ENCODE results near the gene EYA4. TPM values are rescaled to one million over a fixed set of nuclear protein-coding genes. Genes with fewer than 3 reads are reported as not detected.

Gene EYA4
- total RNA-seq, 1 donor from 2014 or later, result 1.6 TPM

- Histone ChIP-seq H3K4me3 (ENCODE audit: insufficient read depth, low read depth, low read length) (no peak overlapping the region), H3K79me2 (ENCODE audit: insufficient read depth, low read length) (no peaks in the 10 kb centered on the region), H3K9ac (ENCODE audit: low read length) (no peak overlapping the region), H3K4me1 (ENCODE audit: insufficient read depth, low read length) (no peaks in the 10 kb centered on the region), H3K36me3 (ENCODE audit: insufficient read depth, low read length) (no peaks in the 10 kb centered on the region), H3K27ac (ENCODE audit: low read depth, low read length) (no peak overlapping the region), H3K4me2 (ENCODE audit: low read length) (no peak overlapping the region), H2AFZ (ENCODE audit: low read depth, low read length) (no peak overlapping the region), H3K9me3 (ENCODE audit: insufficient read depth, low read depth, low read length) (no peaks in the 10 kb centered on the region), H3K27me3 (ENCODE audit: insufficient read depth, low read length) (peaks cover 2% of the 10 kb centered on the region), H4K20me1 (ENCODE audit: insufficient read depth, low read length) (no peaks in the 10 kb centered on the region)
- TF ChIP-seq CTCF (IDR thresholded peaks at IDR 0.05; ENCODE audit: insufficient read depth, low read depth, low read length), result no peak
- TF ChIP-seq EZH2 (IDR thresholded peaks at IDR 0.05; ENCODE audit: insufficient read depth, low read length), result no peak
- Mint-ChIP-seq H3K27me3 (ENCODE audit: low read depth, unreplicated experiment) (no peaks in the 10 kb centered on the region), H3K4me1 (ENCODE audit: low read depth, unreplicated experiment) (peaks cover 4% of the 10 kb centered on the region), H3K36me3 (ENCODE audit: low read depth, unreplicated experiment) (no peaks in the 10 kb centered on the region), H3K27ac (ENCODE audit: unreplicated experiment) (no peak overlapping the region), H3K4me3 (ENCODE audit: unreplicated experiment) (no peak overlapping the region), H3K9me3 (ENCODE audit: unreplicated experiment) (no peaks in the 10 kb centered on the region)
- DNase-seq (ENCODE audit: low read depth) (no peak), FAIRE-seq (no peak)
Observed at GRCh38 chr6:133431031-133431430, 189.9 kb downstream of the EYA4 start.

- peaks cover 4% of the 10 kb centered on the region for H3K4me1 Mint-ChIP-seq (ENCODE audit: low read depth, unreplicated experiment)
- H3K9ac ChIP-seq (ENCODE audit: low read length), result no peak overlapping the region
- no peak overlapping the region for H3K27ac ChIP-seq (ENCODE audit: low read depth, low read length)
- H3K4me2 ChIP-seq (ENCODE audit: low read length), result no peak overlapping the region
- DNase-seq (ENCODE audit: low read depth) (no peak), FAIRE-seq (no peak)
- no peaks in the 10 kb centered on the region for H3K27me3 Mint-ChIP-seq (ENCODE audit: low read depth, unreplicated experiment)
- no peaks in the 10 kb centered on the region for H3K36me3 Mint-ChIP-seq (ENCODE audit: low read depth, unreplicated experiment)
- H4K20me1 ChIP-seq (ENCODE audit: insufficient read depth, low read length), result no peaks in the 10 kb centered on the region
- H3K4me1 ChIP-seq (ENCODE audit: insufficient read depth, low read length), result no peaks in the 10 kb centered on the region
- no peak overlapping the region for H2AFZ ChIP-seq (ENCODE audit: low read depth, low read length)
- H3K9me3 Mint-ChIP-seq (ENCODE audit: unreplicated experiment), result no peaks in the 10 kb centered on the region
- no peak overlapping the region for H3K4me3 Mint-ChIP-seq (ENCODE audit: unreplicated experiment)
- H3K27ac Mint-ChIP-seq (ENCODE audit: unreplicated experiment), result no peak overlapping the region
- TF ChIP-seq EZH2 (IDR thresholded peaks at IDR 0.05; ENCODE audit: insufficient read depth, low read length), result no peak
- no peak for TF ChIP-seq CTCF (IDR thresholded peaks at IDR 0.05; ENCODE audit: insufficient read depth, low read depth, low read length)
- no peaks in the 10 kb centered on the region for H3K36me3 ChIP-seq (ENCODE audit: insufficient read depth, low read length)
- no peak overlapping the region for H3K4me3 ChIP-seq (ENCODE audit: insufficient read depth, low read depth, low read length)
- no peaks in the 10 kb centered on the region for H3K27me3 ChIP-seq (ENCODE audit: insufficient read depth, low read length)
- no peaks in the 10 kb centered on the region for H3K9me3 ChIP-seq (ENCODE audit: insufficient read depth, low read depth, low read length)
- no peaks in the 10 kb centered on the region for H3K79me2 ChIP-seq (ENCODE audit: insufficient read depth, low read length)
Observed at GRCh38 chr6:133432021-133432989, 191.1 kb downstream of the EYA4 start.
